Gastroesophageal sphincter (tissue), 3 donors: Measurements from ENCODE around the gene VPS26B.

Experiments used
- CTCF ChIP-seq, 4 experiments: fragments of 200-600 bp in 2 of 4; fragments of 450-650 bp in 2 of 4; sonication (generic) in 1 of 4; IDR thresholded peaks; one replicate each; pipeline ENCODE4 v1.5.1; 2017 to 2019; ENCODE audit warnings: antibody characterized with exemption in 4 of 4, mild to moderate bottlenecking in 2 of 4, moderate library complexity in 2 of 4
- POLR2A ChIP-seq, 2 donors: fragments of 450-650 bp; IDR thresholded peaks; one replicate each; pipeline ENCODE4 v1.6.1; 2017; ENCODE audit warnings: antibody characterized with exemption in 2 of 2, mild to moderate bottlenecking in 2 of 2, moderate library complexity in 1 of 2

GRCh38 chr11:134278356-134278755 is 53.9 kb downstream of the VPS26B start:
- no peak for TF ChIP-seq CTCF (IDR thresholded peaks at IDR 0.05)
- no peak for TF ChIP-seq POLR2A (IDR thresholded peaks at IDR 0.05)
